ENCODE results near the gene FHAD1. TPM values are rescaled to one million over a fixed set of nuclear protein-coding genes. Genes with fewer than 3 reads are reported as not detected.

Gene FHAD1
- total RNA-seq, 2 donors from 2014 or later: 4.4 TPM; not detected in 1

- Histone ChIP-seq H3K27ac (no peak overlapping the region), H3K27me3 (replicated peaks; ENCODE audit: insufficient read depth) (no peaks in the 10 kb centered on the region), H3K4me3 (no peak overlapping the region), H3K36me3 (no peaks in the 10 kb centered on the region), H3K9me3 (no peaks in the 10 kb centered on the region), H3K4me1 (ENCODE audit: control insufficient read depth in 1 of 2, low read depth in 2 of 2) (peaks cover 0 to 5% of the 10 kb centered on the region in 2 donors)
- DNase-seq (ENCODE audit: low spot score) (no peak), ATAC-seq (ENCODE audit: insufficient number of reproducible peaks, low FRiP score, low read depth) (no peak)
- no peak for TF ChIP-seq CTCF (IDR thresholded peaks at IDR 0.05)
These were observed 39.4 kb downstream of the FHAD1 start for GRCh38 chr1:15286452-15286851.

- no peak for TF ChIP-seq CTCF (IDR thresholded peaks at IDR 0.05)
- no peak for DNase-seq (ENCODE audit: low spot score)
- Histone ChIP-seq H3K27me3 (replicated peaks; ENCODE audit: insufficient read depth) (no peaks in the 10 kb centered on the region), H3K9me3 (no peaks in the 10 kb centered on the region), H3K4me1 (ENCODE audit: control insufficient read depth in 1 of 2, low read depth in 2 of 2) (peaks cover 0 to 5% of the 10 kb centered on the region in 2 donors), H3K4me3 (no peak overlapping the region), H3K27ac (no peak overlapping the region), H3K36me3 (no peaks in the 10 kb centered on the region)
- ATAC-seq (ENCODE audit: insufficient number of reproducible peaks, low FRiP score, low read depth): no peak
These were observed 40.3 kb downstream of the FHAD1 start for GRCh38 chr1:15287035-15287979.

GRCh38 chr1:15288173-15288926 lies 41.3 kb downstream of the FHAD1 start:
- no peak for ATAC-seq (ENCODE audit: insufficient number of reproducible peaks, low FRiP score, low read depth)
- no peak overlapping the region for H3K4me3 ChIP-seq
- no peaks in the 10 kb centered on the region for H3K27me3 ChIP-seq (replicated peaks; ENCODE audit: insufficient read depth)
- H3K36me3 ChIP-seq: no peaks in the 10 kb centered on the region
- no peak overlapping the region for H3K27ac ChIP-seq
- no peak for DNase-seq (ENCODE audit: low spot score)
- TF ChIP-seq CTCF (IDR thresholded peaks at IDR 0.05): no peak
- H3K9me3 ChIP-seq: no peaks in the 10 kb centered on the region
- H3K4me1 ChIP-seq (ENCODE audit: control insufficient read depth in 1 of 2, low read depth in 2 of 2): no peaks in the 10 kb centered on the region

GRCh38 chr1:15289251-15289651 lies 42.2 kb downstream of the FHAD1 start:
- Histone ChIP-seq H3K4me3 (no peak overlapping the region), H3K4me1 (ENCODE audit: control insufficient read depth in 1 of 2, low read depth in 2 of 2) (no peaks in the 10 kb centered on the region), H3K9me3 (no peaks in the 10 kb centered on the region), H3K27me3 (replicated peaks; ENCODE audit: insufficient read depth) (no peaks in the 10 kb centered on the region), H3K36me3 (no peaks in the 10 kb centered on the region), H3K27ac (no peak overlapping the region)
- ATAC-seq (ENCODE audit: insufficient number of reproducible peaks, low FRiP score, low read depth) (no peak), DNase-seq (ENCODE audit: low spot score) (no peak)
- TF ChIP-seq CTCF (IDR thresholded peaks at IDR 0.05): no peak

GRCh38 chr1:15290382-15290781 lies 43.4 kb downstream of the FHAD1 start:
- Histone ChIP-seq H3K36me3 (no peaks in the 10 kb centered on the region), H3K27me3 (replicated peaks; ENCODE audit: insufficient read depth) (no peaks in the 10 kb centered on the region), H3K4me3 (no peak overlapping the region), H3K9me3 (no peaks in the 10 kb centered on the region), H3K27ac (no peak overlapping the region), H3K4me1 (ENCODE audit: control insufficient read depth in 1 of 2, low read depth in 2 of 2) (no peaks in the 10 kb centered on the region)
- ATAC-seq (ENCODE audit: insufficient number of reproducible peaks, low FRiP score, low read depth): no peak
- no peak for DNase-seq (ENCODE audit: low spot score)
- no peak for TF ChIP-seq CTCF (IDR thresholded peaks at IDR 0.05)
